GM18867 (cell line): ENCODE measurements around the gene TBX10.
"Not testable (repeated sequence)": the region's sequence is repeated elsewhere in the genome, so short reads cannot be mapped to it uniquely, and the experiment has no call there.

Experiments
- ATAC-seq: cut with Tn5 transposase; IDR thresholded peaks from one replicate; pipeline ENCODE4 v1.9.1; 2021; ENCODE audit warnings: mild to moderate bottlenecking, moderate library complexity; ENCODE audit not compliant: unreplicated experiment

The TBX10 gene

DNA sequence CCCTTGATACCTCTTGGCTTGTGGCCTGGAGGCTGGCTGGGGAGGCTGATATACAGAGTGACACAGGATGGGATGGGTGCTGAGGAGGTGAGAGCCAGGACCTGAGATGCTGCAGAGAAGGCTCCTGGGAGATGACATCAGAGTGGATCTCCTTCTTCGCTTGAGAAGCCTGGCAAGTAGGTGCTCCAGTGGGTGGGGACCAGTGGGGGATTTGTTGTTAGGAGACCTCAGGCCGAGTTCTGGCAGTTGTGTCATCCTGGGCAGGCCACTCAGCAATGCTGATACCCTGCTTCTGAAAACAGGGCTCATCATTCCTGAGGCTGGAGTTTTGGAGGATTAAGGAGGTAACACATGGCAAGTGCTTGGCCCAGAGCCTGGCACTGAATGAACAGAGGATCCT is 34.7 kb downstream of the TBX10 start:
- ATAC-seq = no peak

DNA sequence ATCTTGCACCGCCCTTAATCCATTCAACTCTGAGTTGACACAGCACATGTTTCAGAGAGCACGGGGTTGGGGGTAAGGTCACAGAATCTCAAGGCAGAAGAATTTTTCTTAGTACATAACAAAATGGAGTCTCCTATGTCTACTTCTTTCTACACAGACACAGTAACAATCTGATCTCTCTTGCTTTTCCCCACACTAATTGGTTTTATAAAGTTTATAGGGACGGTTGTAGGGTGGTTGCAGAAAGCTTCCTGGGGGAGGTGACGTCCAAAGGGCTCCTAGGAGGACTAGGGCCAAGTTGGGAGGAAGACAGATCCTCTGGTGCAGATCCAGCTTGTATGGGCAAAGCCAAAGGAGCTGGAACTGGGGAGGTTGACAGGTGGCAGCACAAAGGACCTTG is 35.4 kb downstream of the TBX10 start:
- not testable (repeated sequence) for ATAC-seq

DNA sequence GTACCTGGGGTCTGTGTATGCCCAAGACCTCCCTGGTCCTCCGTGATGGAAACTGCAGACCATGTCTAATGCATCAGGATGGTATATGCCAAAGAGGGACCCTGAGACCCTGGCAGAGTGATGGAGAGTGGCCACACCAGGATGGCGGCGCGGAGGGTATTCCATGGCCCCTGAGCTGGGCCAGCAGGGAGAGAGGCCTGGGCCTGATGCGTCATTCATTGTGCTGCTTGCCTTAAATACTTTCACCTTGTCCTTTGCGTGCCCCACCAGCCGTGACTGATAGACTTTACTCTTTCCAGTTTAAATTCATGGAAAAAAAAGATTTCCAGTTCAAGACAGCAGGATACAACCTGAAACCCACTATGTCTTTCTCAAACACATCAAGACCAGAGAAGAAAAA is 38.5 kb downstream of the TBX10 start:
- ATAC-seq = no peak

GRCh38 chr11:67600324-67601029 is 39.1 kb downstream of the TBX10 start:
- peak; percentile 73 for ATAC-seq

DNA sequence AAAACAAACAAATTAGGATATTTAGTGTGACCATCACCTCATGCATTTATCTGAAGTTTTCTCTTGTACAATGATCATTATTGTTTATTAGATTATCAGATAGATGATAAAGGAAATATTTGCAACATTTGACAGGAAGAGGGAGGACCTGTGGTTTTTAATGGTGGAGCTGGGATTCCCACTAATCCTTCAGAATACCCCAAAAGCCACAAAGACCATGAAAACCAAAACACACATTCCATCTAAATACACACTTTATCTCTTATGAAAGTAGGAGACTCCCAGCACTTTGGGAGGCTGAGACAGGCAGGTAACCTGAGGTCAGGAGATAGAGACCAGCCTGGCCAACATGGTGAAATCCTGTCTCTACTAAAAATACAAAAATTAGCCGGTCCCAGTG is 40.4 kb downstream of the TBX10 start:
- no peak for ATAC-seq

DNA sequence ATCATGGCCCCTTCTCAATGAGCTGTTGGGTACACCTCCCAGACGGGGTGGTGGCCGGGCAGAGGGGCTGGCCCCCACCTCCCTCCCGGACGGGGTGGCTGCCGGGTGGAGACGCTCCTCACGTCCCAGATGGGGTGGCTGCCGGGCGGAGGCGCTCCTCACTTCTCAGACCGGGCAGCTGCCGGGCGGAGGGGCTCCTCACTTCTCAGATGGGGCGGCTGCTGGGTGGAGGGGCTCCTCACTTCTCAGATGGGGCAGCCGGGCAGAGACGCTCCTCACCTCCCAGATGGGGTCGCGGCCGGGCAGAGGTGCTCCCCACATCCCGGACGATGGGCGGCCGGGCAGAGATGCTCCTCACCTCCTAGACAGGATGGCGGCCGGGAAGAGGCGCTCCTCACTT is 41.6 kb downstream of the TBX10 start:
- not testable (repeated sequence) for ATAC-seq

GRCh38 chr11:67597458-67597857 is 42.1 kb downstream of the TBX10 start:
- not testable (repeated sequence) for ATAC-seq

DNA sequence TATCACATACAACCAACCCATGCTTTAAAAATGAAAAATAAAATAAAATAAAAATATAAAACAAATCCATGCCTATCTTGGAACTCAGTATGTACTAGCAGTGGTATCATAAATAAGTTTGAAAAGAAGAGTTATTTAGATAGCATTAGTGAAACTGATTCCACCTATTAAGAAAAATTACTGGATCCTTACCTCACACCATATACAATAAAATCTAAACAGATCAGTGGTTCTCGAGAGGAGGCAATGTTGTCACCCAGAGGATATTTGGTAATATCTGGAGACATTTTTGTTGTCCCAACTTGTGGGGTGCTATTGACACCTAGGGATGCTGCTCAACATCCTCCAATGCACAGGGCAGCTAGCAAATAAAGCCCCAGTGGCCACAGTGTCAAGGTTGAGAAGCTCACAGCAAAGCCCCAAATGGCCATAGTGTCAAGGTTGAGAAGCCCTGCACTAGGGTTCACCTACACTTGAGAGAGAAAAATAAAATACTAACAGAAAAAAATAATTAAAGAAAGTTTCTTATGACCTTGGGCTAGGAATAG is 42.7 kb downstream of the TBX10 start:
- ATAC-seq = no peak

DNA sequence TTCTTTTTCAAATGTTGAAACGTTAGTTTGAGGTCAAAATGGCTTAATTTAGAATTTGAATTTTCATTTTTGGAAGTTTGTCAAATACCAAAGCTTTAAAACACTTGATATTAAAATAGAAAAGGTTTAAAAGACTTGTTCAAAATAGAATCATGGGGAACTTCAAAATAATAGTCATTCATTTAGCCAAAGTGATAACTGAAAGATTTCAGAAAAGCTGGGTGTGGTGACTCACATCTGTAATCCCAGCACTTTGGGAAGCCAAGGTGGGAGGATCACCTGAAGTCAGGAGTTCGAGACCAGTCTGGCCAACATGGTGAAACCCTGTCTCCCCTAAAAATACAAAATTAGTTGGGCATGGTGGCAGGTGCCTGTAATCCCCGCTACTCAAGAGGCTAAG is 45.1 kb downstream of the TBX10 start:
- no peak for ATAC-seq

GRCh38 chr11:67593565-67593905 is 46.0 kb downstream of the TBX10 start:
- no peak for ATAC-seq

DNA sequence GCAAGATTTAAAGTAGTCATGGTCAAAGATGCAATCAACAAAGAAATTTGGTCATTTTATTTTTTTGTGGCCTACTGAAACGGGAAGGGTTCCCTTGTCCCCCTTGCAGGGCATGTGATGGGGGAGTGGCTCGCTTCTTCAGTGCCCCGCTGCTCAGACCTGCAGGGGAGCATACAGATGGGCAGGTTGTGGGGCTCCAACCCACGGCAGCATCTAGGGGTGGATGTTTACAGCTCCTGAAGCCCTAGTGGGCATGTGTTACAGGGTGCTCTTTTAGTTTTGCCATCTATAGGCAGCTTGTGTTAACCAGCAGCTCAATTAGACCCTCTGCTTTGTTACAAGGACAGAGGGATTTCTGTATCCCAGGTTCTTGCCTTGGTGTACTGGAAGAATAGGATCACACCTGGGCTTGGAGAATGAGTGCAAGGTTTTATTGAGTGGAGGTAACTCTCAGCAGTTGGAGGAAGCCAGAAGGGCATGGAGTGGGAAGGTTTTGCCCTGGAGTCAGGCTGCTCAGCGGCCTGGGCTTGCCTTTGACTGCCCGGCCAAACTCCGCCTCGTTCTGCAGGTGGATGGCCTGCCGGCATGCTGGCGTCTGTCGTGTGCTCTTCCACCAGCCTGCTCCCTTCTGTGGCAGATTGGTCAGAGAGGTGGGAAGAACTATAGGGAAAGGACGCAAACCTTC is 46.5 kb downstream of the TBX10 start:
- no peak for ATAC-seq

DNA sequence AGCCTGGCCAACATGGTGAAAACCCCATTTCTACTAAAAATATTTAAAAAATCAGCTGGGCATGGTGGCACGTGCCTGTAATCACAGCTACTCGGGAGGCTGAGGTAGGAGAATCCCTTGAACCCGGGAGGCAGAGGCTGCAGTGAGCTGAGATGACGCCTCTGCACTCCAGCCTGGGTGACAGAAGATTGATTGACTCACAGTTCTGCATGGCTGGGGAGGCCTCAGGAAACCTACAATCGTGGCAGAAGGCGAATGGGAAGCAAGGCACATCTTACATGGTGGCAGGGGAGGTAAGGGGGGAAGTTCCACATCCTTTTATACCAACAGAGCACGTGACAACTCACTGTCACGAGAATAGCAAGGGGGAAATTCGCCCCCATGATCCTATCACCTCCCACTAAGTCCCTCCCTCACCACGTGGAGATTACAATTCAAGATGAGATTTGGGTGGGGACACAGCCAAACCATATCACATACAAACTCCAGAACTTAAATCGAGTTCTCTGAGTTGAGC is 50.6 kb downstream of the TBX10 start:
- not testable (repeated sequence) for ATAC-seq

DNA sequence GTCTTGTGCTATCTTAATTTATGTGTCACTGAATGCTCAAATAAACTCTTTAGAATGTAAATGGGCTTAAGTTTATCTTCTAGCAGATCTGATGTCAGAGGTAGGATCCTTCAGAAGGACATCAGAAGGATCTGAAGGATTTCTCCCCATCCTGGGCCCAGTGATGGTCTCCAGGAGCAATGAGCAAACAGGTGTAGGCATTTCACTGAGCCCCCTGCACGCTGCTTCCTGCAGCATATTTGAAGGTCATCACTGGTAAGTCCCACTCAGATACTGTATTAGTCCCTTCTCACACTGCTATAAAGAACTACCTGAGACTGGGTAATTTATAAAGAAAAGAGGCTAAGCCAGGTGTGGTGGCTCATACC is 51.4 kb downstream of the TBX10 start:
- peak; percentile 23 for ATAC-seq

DNA sequence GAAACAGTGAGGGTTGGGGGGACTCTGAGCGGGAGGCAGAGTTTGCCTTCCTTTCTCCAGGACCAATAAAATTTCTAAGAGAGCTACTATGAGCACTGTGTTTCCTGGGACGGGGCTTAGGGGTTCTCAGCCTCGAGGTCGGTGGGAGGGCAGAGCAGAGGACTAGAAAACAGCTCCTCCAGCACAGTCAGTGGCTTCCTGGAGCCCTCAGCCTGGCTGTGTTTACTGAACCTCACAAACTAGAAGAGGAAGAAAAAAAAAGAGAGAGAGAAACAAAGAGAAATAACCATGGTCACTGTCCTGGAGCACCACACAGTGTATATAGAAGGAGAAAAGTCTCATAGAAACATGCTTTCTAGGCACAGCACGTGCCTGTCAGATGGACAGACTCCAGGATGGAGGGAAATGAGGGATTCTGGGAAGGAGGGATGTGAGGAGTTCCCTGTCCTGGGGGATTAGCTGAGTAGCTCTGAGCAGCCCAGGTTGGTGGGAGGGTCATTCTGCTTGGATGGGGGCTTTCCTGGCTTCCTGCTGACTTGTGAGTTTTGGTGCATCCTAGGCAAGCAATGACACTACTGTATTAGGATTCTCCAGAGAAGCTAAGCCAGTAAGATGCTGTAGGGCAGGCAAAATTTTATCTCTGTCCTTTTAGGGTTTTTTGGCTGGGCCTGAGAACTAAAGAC is 52.9 kb downstream of the TBX10 start:
- no peak for ATAC-seq

DNA sequence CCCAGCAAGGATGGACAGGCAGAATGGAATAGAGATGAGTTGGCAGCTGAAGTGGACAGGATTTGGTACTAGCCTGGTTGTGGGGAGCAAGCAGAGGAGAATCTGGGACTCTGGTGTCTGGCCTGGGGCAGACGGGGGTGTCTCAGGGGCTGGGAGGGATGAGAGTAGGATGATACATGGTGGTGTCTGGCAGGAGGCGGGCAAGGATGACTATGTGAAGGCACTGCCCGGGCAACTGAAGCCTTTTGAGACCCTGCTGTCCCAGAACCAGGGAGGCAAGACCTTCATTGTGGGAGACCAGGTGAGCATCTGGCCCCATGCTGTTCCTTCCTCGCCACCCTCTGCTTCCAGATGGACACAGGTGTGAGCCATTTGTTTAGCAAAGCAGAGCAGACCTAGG is 53.7 kb downstream of the TBX10 start:
- no peak for ATAC-seq

GRCh38 chr11:67584881-67585873 is 54.4 kb downstream of the TBX10 start:
- ATAC-seq = no peak

DNA sequence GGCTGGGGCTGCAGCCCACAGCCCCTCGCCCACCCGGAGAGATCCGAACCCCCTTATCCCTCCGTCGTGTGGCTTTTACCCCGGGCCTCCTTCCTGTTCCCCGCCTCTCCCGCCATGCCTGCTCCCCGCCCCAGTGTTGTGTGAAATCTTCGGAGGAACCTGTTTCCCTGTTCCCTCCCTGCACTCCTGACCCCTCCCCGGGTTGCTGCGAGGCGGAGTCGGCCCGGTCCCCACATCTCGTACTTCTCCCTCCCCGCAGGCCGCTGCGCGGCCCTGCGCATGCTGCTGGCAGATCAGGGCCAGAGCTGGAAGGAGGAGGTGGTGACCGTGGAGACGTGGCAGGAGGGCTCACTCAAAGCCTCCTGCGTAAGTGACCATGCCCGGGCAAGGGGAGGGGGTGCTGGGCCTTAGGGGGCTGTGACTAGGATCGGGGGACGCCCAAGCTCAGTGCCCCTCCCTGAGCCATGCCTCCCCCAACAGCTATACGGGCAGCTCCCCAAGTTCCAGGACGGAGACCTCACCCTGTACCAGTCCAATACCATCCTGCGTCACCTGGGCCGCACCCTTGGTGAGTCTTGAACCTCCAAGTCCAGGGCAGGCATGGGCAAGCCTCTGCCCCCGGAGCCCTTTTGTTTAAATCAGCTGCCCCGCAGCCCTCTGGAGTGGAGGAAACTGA is 55.2 kb downstream of the TBX10 start:
- no peak for ATAC-seq

DNA sequence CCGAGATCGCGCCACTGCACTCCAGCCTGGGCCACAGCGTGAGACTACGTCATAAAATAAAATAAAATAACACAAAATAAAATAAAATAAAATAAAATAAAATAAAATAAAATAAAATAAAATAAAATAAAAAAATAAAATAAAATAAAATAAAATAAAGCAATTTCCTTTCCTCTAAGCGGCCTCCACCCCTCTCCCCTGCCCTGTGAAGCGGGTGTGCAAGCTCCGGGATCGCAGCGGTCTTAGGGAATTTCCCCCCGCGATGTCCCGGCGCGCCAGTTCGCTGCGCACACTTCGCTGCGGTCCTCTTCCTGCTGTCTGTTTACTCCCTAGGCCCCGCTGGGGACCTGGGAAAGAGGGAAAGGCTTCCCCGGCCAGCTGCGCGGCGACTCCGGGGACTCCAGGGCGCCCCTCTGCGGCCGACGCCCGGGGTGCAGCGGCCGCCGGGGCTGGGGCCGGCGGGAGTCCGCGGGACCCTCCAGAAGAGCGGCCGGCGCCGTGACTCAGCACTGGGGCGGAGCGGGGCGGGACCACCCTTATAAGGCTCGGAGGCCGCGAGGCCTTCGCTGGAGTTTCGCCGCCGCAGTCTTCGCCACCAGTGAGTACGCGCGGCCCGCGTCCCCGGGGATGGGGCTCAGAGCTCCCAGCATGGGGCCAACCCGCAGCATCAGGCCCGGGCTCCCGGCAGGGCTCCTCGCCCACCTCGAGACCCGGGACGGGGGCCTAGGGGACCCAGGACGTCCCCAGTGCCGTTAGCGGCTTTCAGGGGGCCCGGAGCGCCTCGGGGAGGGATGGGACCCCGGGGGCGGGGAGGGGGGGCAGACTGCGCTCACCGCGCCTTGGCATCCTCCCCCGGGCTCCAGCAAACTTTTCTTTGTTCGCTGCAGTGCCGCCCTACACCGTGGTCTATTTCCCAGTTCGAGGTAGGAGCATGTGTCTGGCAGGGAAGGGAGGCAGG is 56.0 kb downstream of the TBX10 start, which contains the start of gene GSTP1:
GSTP1 (plus strand) TSS at position 566 of the 958 bp plus-strand sequence; CDS start at position 598, 32 bp downstream.
- peak; percentile 63 for ATAC-seq

- no peak for ATAC-seq
These were observed 57.6 kb downstream of the TBX10 start for GRCh38 chr11:67582011-67582410.
